Activated CD8-positive, alpha-beta memory T cell treated with anti-CD3 and anti-CD28 coated beads, Interleukin-2, amount 50 U/mL, for 48 hours (primary cell): ENCODE results near the gene PTTG1IP2.

Source experiments
- DNase-seq: peaks from one replicate; pipeline ENCODE4 v3.0.0-alpha.2; 2020

PTTG1IP2 gene

GRCh38 chr7:90484706-90485105 lies 15.3 kb downstream of the PTTG1IP2 start:
- DNase-seq = no peak

DNA sequence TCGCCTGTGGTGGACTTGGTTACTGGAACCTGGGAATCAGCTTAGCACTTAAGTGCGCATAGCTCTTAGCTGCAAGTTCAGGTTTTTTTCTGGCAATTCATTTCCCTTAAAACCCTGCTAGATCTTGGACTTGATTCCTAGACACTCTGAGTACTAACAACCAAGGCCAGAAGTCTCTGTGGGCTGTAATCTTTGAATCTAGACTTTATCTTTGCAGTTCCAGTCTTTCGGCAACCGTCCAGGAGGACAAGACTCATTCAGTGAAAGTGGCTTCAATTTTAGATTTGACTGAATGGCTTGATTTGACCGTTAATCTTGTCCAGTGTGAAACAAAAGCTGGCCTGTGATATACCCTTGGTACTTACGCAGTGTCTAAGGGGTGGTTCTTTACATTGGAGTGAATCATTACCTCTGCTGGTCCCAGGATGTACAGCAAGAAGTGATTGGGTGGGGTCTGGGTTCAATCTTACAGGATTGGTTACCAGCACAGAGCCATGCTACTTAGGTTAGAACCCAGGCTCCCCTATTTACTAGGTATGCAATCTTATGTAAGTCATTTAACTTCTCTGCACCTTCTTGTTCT lies 16.4 kb downstream of the PTTG1IP2 start:
- DNase-seq = no peak

DNA sequence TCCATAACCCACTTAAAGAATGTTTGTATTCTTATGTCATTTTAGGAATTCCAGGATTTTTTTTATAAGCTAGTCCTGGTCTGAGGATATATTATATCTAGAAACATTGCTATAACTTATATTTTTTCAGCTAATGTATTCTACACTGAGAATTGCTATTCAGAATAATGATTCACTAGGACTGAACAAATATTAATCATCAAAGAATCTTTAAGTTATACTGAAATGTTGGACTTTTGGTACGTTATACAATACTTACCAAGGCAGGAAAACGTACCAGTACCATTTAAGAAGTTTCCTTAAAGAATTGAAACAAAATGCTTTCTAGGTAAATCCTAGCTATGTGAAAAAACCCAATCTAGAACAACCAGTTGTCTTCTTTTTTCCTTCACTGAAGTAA lies 18.4 kb downstream of the PTTG1IP2 start:
- no peak for DNase-seq

- DNase-seq = no peak
These were observed 18.8 kb downstream of the PTTG1IP2 start for GRCh38 chr7:90488220-90488619.

DNA sequence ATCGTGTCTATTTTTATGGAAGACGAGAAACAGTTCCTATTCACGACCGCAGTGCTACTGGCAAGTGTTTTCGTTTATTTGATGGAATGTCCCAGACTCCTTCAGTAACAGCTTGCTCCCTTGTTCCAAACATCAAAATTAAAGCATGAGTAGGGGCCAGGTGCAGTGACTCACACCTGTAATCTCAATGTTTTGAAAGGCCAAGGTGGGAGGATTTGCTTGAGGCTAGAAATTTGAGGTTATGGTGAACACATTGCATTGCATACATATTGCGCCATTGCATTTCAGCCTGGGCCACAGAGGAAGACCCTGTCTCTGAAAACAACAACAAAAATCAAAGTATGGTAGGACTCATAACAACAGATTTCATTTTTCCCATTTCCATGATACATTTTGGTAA lies 22.8 kb downstream of the PTTG1IP2 start:
- no peak for DNase-seq

- DNase-seq = no peak
These were observed 25.8 kb downstream of the PTTG1IP2 start for GRCh38 chr7:90495241-90495640.

GRCh38 chr7:90502539-90502938 lies 33.1 kb downstream of the PTTG1IP2 start:
- no peak for DNase-seq

GRCh38 chr7:90503367-90503766 lies 33.9 kb downstream of the PTTG1IP2 start:
- DNase-seq = no peak

GRCh38 chr7:90507692-90508091 lies 38.3 kb downstream of the PTTG1IP2 start:
- no peak for DNase-seq

GRCh38 chr7:90511776-90512175 lies 42.3 kb downstream of the PTTG1IP2 start:
- DNase-seq = no peak

- DNase-seq = no peak
These were observed 43.4 kb downstream of the PTTG1IP2 start for GRCh38 chr7:90512821-90513254.

GRCh38 chr7:90516257-90516656 lies 46.8 kb downstream of the PTTG1IP2 start:
- DNase-seq = no peak

DNA sequence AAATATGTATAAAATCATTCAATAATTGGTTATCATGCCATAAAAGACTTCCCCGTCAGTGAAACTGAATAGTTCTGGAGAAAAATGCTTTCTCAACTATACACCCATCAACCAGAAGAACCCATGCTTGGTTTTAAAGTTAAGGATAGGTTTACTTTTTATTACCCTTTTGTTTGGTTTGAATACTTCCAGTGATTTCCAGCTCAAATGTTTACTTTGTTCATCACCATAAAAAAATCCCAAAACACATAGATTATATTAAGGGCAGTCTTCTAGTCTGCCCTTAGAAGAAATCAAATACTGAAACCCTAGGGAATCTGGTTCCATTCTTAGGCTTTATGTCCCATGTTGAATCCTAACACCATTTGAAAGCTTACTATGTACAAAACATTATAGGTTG lies 49.2 kb downstream of the PTTG1IP2 start:
- no peak for DNase-seq

- no peak for DNase-seq
These were observed 51.0 kb downstream of the PTTG1IP2 start for GRCh38 chr7:90520484-90520883.

DNA sequence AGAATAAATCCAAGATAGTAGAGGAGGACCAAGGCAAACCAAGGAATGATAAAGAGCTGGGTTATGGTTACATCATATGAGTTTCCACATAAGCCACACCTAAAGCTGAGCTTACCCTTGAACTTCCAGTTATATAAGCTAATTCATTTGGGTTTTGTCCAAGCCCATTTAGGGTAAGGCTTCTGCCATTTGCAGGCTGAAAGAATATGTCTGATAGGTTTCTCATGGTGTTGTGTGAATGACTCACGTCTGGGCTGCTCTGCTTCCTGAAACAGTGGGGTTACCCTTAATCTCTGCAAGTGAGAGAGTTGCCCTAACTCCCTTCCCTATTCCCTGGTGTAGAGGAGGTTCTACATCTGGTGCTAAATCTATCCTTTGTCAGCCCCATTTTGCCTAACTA lies 60.8 kb downstream of the PTTG1IP2 start:
- no peak for DNase-seq

DNA sequence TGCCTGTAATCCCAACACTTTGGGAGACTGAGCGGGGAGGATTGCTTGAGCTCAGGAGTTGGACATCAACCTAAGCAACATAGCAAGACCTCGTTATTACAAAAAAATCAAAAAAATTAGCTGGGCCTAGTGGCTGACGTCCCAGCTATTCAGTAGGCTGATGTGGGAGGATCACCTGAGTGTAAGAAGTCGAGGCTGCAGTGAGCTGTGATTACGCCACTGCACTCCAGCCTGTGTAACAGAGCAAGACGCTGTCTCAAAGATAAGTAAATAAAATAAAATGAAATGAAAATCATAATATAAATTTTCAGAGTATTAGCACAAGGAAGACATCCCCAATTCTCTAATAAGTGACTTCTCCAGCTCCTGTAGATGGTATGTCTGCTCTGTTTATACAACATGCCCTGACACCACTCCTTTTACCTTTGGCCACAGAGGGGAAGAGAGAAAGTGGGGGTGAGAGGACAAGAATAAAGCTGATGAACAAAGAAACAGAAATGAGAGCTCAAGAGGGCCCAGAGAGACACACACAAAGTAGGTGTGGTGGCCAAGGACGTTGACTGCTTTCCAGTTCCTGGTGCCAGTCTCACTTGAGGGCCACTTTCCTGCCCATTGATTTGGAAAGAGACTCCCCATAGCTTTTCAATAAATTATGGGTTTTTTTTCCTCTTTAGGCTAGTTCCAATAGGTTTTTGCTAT lies 62.9 kb downstream of the PTTG1IP2 start:
- no peak for DNase-seq

DNA sequence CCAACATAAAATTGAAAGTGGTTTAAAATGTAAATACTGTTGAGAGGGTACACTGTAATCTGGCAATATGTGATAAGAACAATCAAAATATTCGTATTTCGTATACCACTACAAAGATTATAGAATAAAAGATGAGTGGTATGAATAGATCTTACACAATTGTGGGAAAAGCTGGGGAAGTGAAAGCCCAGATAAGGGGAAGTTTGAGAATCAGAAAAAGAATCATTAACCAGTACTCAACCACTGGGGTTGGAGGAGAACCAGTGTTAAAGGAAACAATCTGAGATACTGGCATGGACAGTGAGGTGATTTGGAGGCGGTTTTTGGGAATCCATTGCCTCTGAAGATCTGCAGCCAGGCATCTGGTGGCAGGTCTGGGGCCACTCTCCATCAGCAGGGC lies 67.0 kb downstream of the PTTG1IP2 start:
- no peak for DNase-seq

- no peak for DNase-seq
These were observed 69.0 kb downstream of the PTTG1IP2 start for GRCh38 chr7:90538405-90538804.

DNA sequence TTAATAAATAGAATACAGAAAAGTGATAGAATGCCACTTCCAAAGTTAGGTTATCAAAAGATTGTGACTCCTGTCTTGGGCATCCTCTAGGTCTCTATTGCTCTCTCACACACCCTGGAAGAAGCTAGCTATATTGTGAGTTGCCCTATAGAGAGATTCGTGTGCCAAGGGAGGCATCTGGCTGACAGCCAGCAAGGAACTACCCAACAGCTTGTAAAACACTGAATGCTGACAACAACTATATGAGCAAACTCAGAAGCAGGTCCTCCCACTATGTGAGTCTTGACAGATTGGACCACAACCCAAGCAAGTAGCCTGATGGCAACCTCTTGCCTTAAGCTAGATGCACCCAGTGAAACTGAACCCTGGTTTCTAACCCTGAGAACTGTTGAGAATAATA lies 71.0 kb downstream of the PTTG1IP2 start:
- no peak for DNase-seq

GRCh38 chr7:90551036-90551435 lies 81.6 kb downstream of the PTTG1IP2 start:
- no peak for DNase-seq

DNA sequence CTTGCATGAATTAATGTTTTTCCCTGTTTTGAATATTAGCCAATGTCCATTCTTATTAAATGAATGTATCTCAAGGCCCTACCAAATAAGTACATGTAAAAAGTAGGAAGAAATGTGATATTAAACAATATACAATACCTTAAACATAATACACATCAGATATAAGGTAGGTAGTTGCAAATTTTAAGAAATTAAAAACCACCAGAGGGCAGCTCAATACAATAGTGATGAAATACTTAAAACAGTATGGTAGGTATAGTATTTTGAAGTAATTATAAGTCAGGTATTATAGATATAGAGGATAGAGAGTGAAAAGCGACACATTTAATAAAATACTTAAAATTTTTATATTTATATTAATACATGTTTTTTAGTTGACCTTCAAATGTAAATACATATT lies 83.1 kb downstream of the PTTG1IP2 start:
- DNase-seq = no peak

DNA sequence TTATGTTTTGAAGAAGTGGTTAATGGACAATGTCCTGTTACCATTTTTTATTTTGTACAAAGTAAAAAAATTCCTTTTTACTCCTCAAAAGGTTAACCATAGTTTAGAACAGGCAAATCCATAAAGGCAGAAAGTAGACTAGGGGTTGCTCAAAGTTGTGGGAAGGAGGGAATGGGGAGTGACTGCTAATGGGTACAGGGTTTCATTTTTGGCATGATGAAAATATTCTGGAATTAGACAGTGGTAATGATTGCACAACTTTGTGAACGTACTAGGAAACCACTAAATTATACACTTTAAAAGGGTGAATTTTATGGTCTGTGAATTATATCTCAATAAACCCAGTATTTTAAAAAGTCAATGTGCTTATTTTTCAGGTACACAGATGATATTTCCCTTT lies 91.3 kb downstream of the PTTG1IP2 start:
- DNase-seq = no peak
